NT2/D1 (cell line): ENCODE results near the gene GPR26.

ENCODE experiments used
- SUZ12 ChIP-seq: IDR thresholded peaks from 2 replicates; pipeline ENCODE4 v1.6.1; 2011; ENCODE audit not compliant: insufficient read length, insufficient read depth; ENCODE audit errors: extremely low read depth
- YY1 ChIP-seq: IDR thresholded peaks from 2 replicates; pipeline ENCODE4 v1.6.1; 2011; ENCODE audit not compliant: insufficient read length, insufficient read depth
- ZNF274 ChIP-seq: IDR thresholded peaks from 2 replicates; pipeline ENCODE4 v1.6.1; 2011; ENCODE audit warnings: mild to moderate bottlenecking, low read depth, low read length

GRCh38 chr10:123726836-123727235 lies 60.7 kb downstream of the GPR26 start:
- TF ChIP-seq ZNF274 (no peak), SUZ12 (no peak), YY1 (no peak)
